Measurements from ENCODE around the gene FOXJ1.
"Not testable (repeated sequence)": the region's sequence is repeated elsewhere in the genome, so short reads cannot be mapped to it uniquely, and the experiment has no call there.

FOXJ1 gene

GRCh38 chr17:76141212-76142038, at the start of gene FOXJ1:
FOXJ1 (minus strand) TSS chr17:76141245; CDS start chr17:76140395, 850 bp downstream.
- TF ChIP-seq CTCF (IDR thresholded peaks at IDR 0.05; ENCODE audit: extremely low read depth, missing control alignments), result no peak
- DNase-seq (ENCODE audit: low spot score), result peak; percentile 97

GRCh38 chr17:76189741-76190140, 48.7 kb upstream of the FOXJ1 start:
- DNase-seq (ENCODE audit: low spot score), result no peak
- no peak for TF ChIP-seq CTCF (IDR thresholded peaks at IDR 0.05; ENCODE audit: extremely low read depth, missing control alignments)

GRCh38 chr17:76189247-76189646, 48.2 kb upstream of the FOXJ1 start:
- TF ChIP-seq CTCF (IDR thresholded peaks at IDR 0.05; ENCODE audit: extremely low read depth, missing control alignments), result no peak
- no peak for DNase-seq (ENCODE audit: low spot score)

GRCh38 chr17:76188213-76189016, 47.4 kb upstream of the FOXJ1 start:
- no peak for TF ChIP-seq CTCF (IDR thresholded peaks at IDR 0.05; ENCODE audit: extremely low read depth, missing control alignments)
- DNase-seq (ENCODE audit: low spot score), result no peak

DNA sequence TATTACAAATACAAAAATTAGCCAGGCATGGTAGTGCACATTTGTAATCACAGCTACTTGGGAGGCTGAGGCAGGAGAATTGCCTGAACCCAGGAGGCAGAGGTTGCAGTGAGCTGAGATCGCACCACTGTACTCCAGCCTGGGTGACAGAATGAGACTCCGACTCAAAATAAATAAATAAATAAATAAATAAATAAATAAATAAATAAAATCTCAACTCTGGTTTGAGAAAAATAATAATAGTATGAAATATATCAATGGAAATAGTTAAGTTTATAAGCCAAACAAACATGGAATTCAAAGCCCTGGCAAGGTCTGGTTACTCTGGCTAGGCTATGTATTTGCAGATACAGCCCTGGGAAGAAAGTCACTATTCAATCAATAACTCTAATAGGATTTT, 45.7 kb upstream of the FOXJ1 start:
- not testable (repeated sequence) for DNase-seq (ENCODE audit: low spot score)

DNA sequence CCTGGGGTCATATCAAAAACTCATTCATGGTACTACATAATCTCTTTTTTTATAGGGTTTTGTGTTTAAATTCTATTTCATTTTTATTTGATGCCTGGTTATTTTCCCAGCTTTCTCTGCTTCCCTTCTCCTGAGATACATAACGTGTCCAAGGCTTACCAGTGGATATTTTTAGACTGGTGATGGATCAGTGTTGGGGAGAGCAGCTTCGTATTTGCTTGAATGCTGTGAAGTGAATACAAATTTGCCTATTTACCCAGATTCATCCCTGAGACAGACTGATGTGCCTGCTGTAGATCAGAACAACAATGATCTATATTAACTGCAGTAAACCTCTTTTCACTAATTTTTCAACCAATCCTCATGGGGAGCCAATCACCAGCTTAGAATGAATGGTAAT, 43.2 kb upstream of the FOXJ1 start:
- no peak for DNase-seq (ENCODE audit: low spot score)
- TF ChIP-seq CTCF (IDR thresholded peaks at IDR 0.05; ENCODE audit: extremely low read depth, missing control alignments), result no peak

DNA sequence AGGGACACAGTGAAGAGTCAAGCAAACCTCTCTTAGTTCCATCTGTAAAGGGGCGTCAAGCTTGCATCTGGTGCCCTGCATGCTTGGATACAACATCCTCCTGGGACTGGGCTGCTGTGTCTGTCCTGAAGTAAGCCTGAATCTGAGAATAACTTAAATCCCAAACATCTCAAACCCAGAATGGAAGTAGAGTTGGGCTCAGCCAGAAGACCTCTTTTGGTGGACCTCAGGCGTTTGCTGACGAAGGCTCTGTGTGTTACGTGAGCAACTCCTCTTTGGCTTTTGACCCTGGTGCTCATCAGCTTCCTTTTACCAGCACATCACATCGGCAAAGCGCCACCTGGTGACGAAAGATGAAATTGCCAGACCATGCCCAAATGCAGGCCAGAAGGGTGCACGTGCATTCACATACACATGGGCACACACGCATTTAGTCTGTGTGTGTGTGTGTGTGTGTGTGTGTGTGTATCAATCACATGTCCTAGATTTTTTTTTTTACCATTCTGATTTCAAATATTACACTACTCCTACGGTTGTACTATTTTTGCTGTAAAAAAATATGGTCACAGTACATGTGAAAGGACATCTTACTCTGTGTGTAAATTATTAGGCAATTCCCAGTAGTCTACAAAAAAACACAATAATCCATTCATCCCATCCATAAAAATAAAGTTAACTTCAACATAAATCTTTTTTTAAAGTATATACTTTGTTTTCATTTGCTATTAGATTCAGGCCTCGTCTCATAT, 41.1 kb upstream of the FOXJ1 start:
- peak; percentile 82 for TF ChIP-seq CTCF (IDR thresholded peaks at IDR 0.05; ENCODE audit: extremely low read depth, missing control alignments)
- DNase-seq (ENCODE audit: low spot score), result peak; percentile 88
